Measurements from ENCODE around the gene DCUN1D5.

DCUN1D5 gene
- 15.9 to 21.7 (median 18.4) reads per million in 4 donors for total RNA-seq

GRCh38 chr11:103091801-103092524 is at the start of gene DCUN1D5:
Gene DCUN1D5 (minus strand): TSS chr11:103092160. CDS start chr11:103091872, 288 bp downstream.
- DNase-seq = peak; percentile 86 to 95 (median 91)

- DNase-seq = no peak
These were observed 33.5 kb upstream of the DCUN1D5 start for GRCh38 chr11:103125462-103125861.

GRCh38 chr11:103114836-103115235 is 22.9 kb upstream of the DCUN1D5 start:
- DNase-seq = no peak

GRCh38 chr11:103112364-103112763 is 20.4 kb upstream of the DCUN1D5 start:
- no peak for DNase-seq

- DNase-seq = no peak
These were observed 19.4 kb upstream of the DCUN1D5 start for GRCh38 chr11:103111400-103111799.

GRCh38 chr11:103110391-103110790 is 18.4 kb upstream of the DCUN1D5 start:
- no peak for DNase-seq

- no peak for DNase-seq
These were observed 17.9 kb upstream of the DCUN1D5 start for GRCh38 chr11:103109818-103110388.

GRCh38 chr11:103108933-103109817 is 17.2 kb upstream of the DCUN1D5 start, which contains the start of gene DYNC2H1:
Gene DYNC2H1 (plus strand): TSS chr11:103109426. CDS start chr11:103109575, 149 bp downstream.
- peak; percentile 72 to 92 (median 81) for DNase-seq

GRCh38 chr11:103097279-103097678 is 5.3 kb upstream of the DCUN1D5 start:
- no peak for DNase-seq

GRCh38 chr11:103091064-103091800 is 728 bp downstream of the DCUN1D5 start:
- peak in 3 of 5 donors; percentile 12 to 32 (median 23) for DNase-seq

GRCh38 chr11:103086461-103086860 is 5.5 kb downstream of the DCUN1D5 start:
- no peak for DNase-seq

GRCh38 chr11:103085758-103086365 is 6.1 kb downstream of the DCUN1D5 start:
- DNase-seq = no peak

- no peak for DNase-seq
These were observed 12.1 kb downstream of the DCUN1D5 start for GRCh38 chr11:103079833-103080232.

- DNase-seq = no peak
These were observed 13.2 kb downstream of the DCUN1D5 start for GRCh38 chr11:103078710-103079109.

GRCh38 chr11:103077554-103077953 is 14.4 kb downstream of the DCUN1D5 start:
- DNase-seq = no peak

GRCh38 chr11:103076361-103076760 is 15.6 kb downstream of the DCUN1D5 start:
- no peak for DNase-seq

GRCh38 chr11:103071008-103071407 is 21.0 kb downstream of the DCUN1D5 start:
- DNase-seq = no peak

- peak in 1 of 5 donors; percentile 7 for DNase-seq
These were observed 21.8 kb downstream of the DCUN1D5 start for GRCh38 chr11:103070142-103070541.

- no peak for DNase-seq
These were observed 22.6 kb downstream of the DCUN1D5 start for GRCh38 chr11:103069367-103069766.

GRCh38 chr11:103067118-103067517 is 24.8 kb downstream of the DCUN1D5 start:
- DNase-seq = no peak

GRCh38 chr11:103061656-103062055 is 30.3 kb downstream of the DCUN1D5 start:
- DNase-seq = no peak
